SK-N-SH treated with all-trans-retinoic acid at 6 μM for 48 hours (cell line): ENCODE results near the gene ANTXR2.

Experiments
- ATAC-seq: fragments of 200-7000 bp; cut with Tn5 transposase; 3 replicates; pipeline ENCODE4 v1.9.1; 2020; ENCODE audit warnings: mild to moderate bottlenecking, moderate library complexity
- ARNTL ChIP-seq: fragments of 450-650 bp; formaldehyde crosslinking; IDR thresholded peaks from 2 replicates; pipeline ENCODE4 v1.5.0; 2020; ENCODE audit warnings: low read depth, mild to moderate bottlenecking, moderate library complexity, borderline replicate concordance
- BACH2 ChIP-seq: fragments of 250-450 bp; sonication (Bioruptor Pico); IDR thresholded peaks from 2 replicates; pipeline ENCODE4 v1.9.0; 2021; ENCODE audit warnings: mild to moderate bottlenecking, borderline replicate concordance
- CSDC2 ChIP-seq: fragments of 250-450 bp; sonication (Bioruptor Pico); IDR thresholded peaks from 2 replicates; pipeline ENCODE4 v1.5.0; 2020; ENCODE audit warnings: mild to moderate bottlenecking, moderate library complexity
- ESRRG ChIP-seq: fragments of 250-450 bp; sonication (Bioruptor Pico); IDR thresholded peaks from 2 replicates; pipeline ENCODE4 v1.6.1; 2021; ENCODE audit warnings: mild to moderate bottlenecking
- GLIS3 ChIP-seq: fragments of 250-450 bp; sonication (Bioruptor Pico); IDR thresholded peaks from 2 replicates; pipeline ENCODE4 v1.5.0; 2020; ENCODE audit warnings: mild to moderate bottlenecking, moderate library complexity
- ISL1 ChIP-seq: fragments of 250-450 bp; sonication (Bioruptor Pico); IDR thresholded peaks from 2 replicates; pipeline ENCODE4 v2.1.2; 2022; ENCODE audit warnings: mild to moderate bottlenecking, moderate library complexity
- OSR1 ChIP-seq: fragments of 250-450 bp; sonication (Bioruptor Pico); IDR thresholded peaks from 2 replicates; pipeline ENCODE4 v1.8.0; 2022; ENCODE audit warnings: moderate library complexity, mild to moderate bottlenecking, inconsistent platforms
- PATZ1 ChIP-seq: fragments of 250-450 bp; sonication (Bioruptor Pico); IDR thresholded peaks from 2 replicates; pipeline ENCODE4 v1.8.0; 2020; ENCODE audit warnings: mild to moderate bottlenecking, moderate library complexity, borderline replicate concordance
- PPARA ChIP-seq: fragments of 250-450 bp; sonication (Bioruptor Pico); IDR thresholded peaks from 2 replicates; pipeline ENCODE4 v1.5.0; 2020; ENCODE audit warnings: mild to moderate bottlenecking, borderline replicate concordance
- RARB ChIP-seq: fragments of 250-450 bp; sonication (Bioruptor Pico); IDR thresholded peaks from 2 replicates; pipeline ENCODE4 v1.8.0; 2021; ENCODE audit warnings: mild to moderate bottlenecking, moderate library complexity
- SNAI2 ChIP-seq: fragments of 250-450 bp; sonication (Bioruptor Pico); IDR thresholded peaks from 2 replicates; pipeline ENCODE4 v1.5.0; 2020; ENCODE audit warnings: mild to moderate bottlenecking, moderate library complexity
- TCF4 ChIP-seq: fragments of 250-450 bp; sonication (Bioruptor Pico); IDR thresholded peaks from 2 replicates; pipeline ENCODE4 v1.8.0; 2021; ENCODE audit warnings: mild to moderate bottlenecking, moderate library complexity, borderline replicate concordance
- TOX ChIP-seq: fragments of 250-450 bp; sonication (Bioruptor Pico); IDR thresholded peaks from 2 replicates; pipeline ENCODE4 v1.8.0; 2021; ENCODE audit warnings: mild to moderate bottlenecking, moderate library complexity, borderline replicate concordance
- ZC3H10 ChIP-seq: fragments of 250-450 bp; sonication (Bioruptor Pico); IDR thresholded peaks from 2 replicates; pipeline ENCODE4 v1.5.1; 2021; ENCODE audit warnings: mild to moderate bottlenecking, moderate library complexity
- ZFP3 ChIP-seq: fragments of 250-450 bp; sonication (Bioruptor Pico); IDR thresholded peaks from 2 replicates; pipeline ENCODE4 v1.5.0; 2020; ENCODE audit warnings: mild to moderate bottlenecking, moderate library complexity
- ZFP30 ChIP-seq: fragments of 450-650 bp; formaldehyde crosslinking; IDR thresholded peaks from 2 replicates; pipeline ENCODE4 v1.5.0; 2022; ENCODE audit warnings: mild to moderate bottlenecking, moderate library complexity
- ZNF565 ChIP-seq: fragments of 450-650 bp; formaldehyde crosslinking; conservative IDR thresholded peaks from 2 replicates; pipeline ENCODE4 v1.5.0; 2020; ENCODE audit warnings: low read depth, mild to moderate bottlenecking, moderate library complexity
- ZNF8 ChIP-seq: fragments of 450-650 bp; formaldehyde crosslinking; IDR thresholded peaks from 2 replicates; pipeline ENCODE4 v1.5.0; 2020; ENCODE audit warnings: mild to moderate bottlenecking, moderate library complexity
- TF ChIP-seq, protein P1 (sequence below): fragments of 250-450 bp; sonication (Bioruptor Pico); IDR thresholded peaks from 2 replicates; pipeline ENCODE4 v1.5.1; 2021; ENCODE audit warnings: mild to moderate bottlenecking, moderate library complexity
- TF ChIP-seq, protein P2 (sequence below): fragments of 250-450 bp; sonication (Bioruptor Pico); IDR thresholded peaks from 2 replicates; pipeline ENCODE4 v1.5.1; 2020; ENCODE audit warnings: low read depth, mild to moderate bottlenecking, moderate library complexity
- TF ChIP-seq, protein P3 (sequence below): fragments of 250-450 bp; sonication (Bioruptor Pico); IDR thresholded peaks from 2 replicates; pipeline ENCODE4 v1.5.0; 2020; ENCODE audit warnings: mild to moderate bottlenecking, moderate library complexity

ANTXR2 gene

GRCh38 chr4:80037864-80038263 is 35.2 kb downstream of the ANTXR2 start (continued):
- TF ChIP-seq, protein P1, sequence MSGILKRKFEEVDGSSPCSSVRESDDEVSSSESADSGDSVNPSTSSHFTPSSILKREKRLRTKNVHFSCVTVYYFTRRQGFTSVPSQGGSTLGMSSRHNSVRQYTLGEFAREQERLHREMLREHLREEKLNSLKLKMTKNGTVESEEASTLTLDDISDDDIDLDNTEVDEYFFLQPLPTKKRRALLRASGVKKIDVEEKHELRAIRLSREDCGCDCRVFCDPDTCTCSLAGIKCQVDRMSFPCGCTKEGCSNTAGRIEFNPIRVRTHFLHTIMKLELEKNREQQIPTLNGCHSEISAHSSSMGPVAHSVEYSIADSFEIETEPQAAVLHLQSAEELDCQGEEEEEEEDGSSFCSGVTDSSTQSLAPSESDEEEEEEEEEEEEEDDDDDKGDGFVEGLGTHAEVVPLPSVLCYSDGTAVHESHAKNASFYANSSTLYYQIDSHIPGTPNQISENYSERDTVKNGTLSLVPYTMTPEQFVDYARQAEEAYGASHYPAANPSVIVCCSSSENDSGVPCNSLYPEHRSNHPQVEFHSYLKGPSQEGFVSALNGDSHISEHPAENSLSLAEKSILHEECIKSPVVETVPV (CRISPR knock-in tag): peak; percentile 56; the same call in 1 of the 2 replicates
- TF ChIP-seq, protein P2, sequence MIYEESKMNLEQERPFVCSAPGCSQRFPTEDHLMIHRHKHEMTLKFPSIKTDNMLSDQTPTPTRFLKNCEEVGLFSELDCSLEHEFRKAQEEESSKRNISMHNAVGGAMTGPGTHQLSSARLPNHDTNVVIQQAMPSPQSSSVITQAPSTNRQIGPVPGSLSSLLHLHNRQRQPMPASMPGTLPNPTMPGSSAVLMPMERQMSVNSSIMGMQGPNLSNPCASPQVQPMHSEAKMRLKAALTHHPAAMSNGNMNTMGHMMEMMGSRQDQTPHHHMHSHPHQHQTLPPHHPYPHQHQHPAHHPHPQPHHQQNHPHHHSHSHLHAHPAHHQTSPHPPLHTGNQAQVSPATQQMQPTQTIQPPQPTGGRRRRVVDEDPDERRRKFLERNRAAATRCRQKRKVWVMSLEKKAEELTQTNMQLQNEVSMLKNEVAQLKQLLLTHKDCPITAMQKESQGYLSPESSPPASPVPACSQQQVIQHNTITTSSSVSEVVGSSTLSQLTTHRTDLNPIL (CRISPR knock-in tag): 0 out of 2 replicates have a peak, but pooled peaks have one; percentile 14
- TF ChIP-seq TCF4 (CRISPR knock-in tag): peak; percentile 90

GRCh38 chr4:80036949-80037685 is 35.9 kb downstream of the ANTXR2 start:
- ATAC-seq: peak; percentile 94
- TF ChIP-seq ISL1 (CRISPR knock-in tag): peak; percentile 95
- TF ChIP-seq TCF4 (CRISPR knock-in tag): peak; percentile 51
- TF ChIP-seq GLIS3 (CRISPR knock-in tag): no peak
- peak; percentile 39; the same call in 1 of the 2 replicates for TF ChIP-seq RARB (CRISPR knock-in tag)
- no peak for TF ChIP-seq ZNF565
- peak; percentile 67 for TF ChIP-seq TOX (CRISPR knock-in tag)
- TF ChIP-seq ZC3H10: peak; percentile 75; the same call in 1 of the 2 replicates
- TF ChIP-seq, protein P1 (CRISPR knock-in tag): no peak
- TF ChIP-seq, protein P2 (CRISPR knock-in tag): peak; percentile 57; the same call in 1 of the 2 replicates

GRCh38 chr4:80036306-80036705 is 36.7 kb downstream of the ANTXR2 start:
- TF ChIP-seq ESRRG (CRISPR knock-in tag): no peak
- no peak for ATAC-seq

DNA sequence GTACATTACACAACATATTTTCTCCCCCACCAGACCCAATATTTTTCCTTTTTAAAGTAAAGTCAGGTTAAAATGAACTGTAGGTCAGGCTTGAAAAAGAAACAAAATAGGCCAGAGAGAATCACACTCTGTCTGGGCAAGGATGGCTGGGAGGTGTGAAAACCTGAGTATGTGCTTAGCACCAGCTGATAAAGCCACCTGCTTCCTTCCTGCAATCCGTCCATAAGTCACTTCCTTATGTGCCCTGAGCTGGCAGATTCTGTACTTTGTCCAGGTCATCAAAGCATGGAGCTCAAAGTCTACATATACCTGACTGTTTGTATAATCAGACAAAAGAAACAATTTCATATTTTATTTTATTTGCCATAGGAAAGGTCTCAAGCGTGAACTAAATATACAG is 37.7 kb downstream of the ANTXR2 start:
- no peak for ATAC-seq
- TF ChIP-seq ZC3H10 (no peak), ESRRG (CRISPR knock-in tag) (no peak), CSDC2 (no peak), ZNF565 (no peak)

DNA sequence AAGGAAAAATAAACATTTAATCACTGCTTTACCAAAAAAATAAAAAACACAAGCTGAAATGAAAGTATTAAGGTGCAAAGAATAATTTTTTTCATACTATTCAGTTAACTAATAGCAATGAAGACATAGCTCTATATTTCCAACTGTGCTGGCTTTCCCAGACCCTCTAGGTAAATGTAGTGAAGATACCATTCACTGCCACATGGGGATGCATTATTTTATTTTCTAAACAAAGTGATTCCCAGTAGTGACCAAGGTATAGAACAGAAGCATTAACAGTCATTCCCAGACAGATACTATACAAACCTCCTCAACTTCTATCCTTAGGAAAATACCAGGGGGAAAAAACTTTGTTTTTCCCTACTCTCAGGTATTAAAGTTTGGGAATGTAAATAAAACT is 39.4 kb downstream of the ANTXR2 start:
- peak; percentile 18; the same call in 1 of the 3 replicates for ATAC-seq
- no peak for TF ChIP-seq RARB (CRISPR knock-in tag)
- no peak for TF ChIP-seq ISL1 (CRISPR knock-in tag)
- TF ChIP-seq ZFP3 (CRISPR knock-in tag): no peak
- TF ChIP-seq ZFP30 (CRISPR knock-in tag): no peak
- no peak for TF ChIP-seq OSR1 (CRISPR knock-in tag)
- no peak for TF ChIP-seq PPARA (CRISPR knock-in tag)
- TF ChIP-seq, protein P2 (CRISPR knock-in tag): no peak
- TF ChIP-seq BACH2 (CRISPR knock-in tag): no peak
- TF ChIP-seq, protein P3, sequence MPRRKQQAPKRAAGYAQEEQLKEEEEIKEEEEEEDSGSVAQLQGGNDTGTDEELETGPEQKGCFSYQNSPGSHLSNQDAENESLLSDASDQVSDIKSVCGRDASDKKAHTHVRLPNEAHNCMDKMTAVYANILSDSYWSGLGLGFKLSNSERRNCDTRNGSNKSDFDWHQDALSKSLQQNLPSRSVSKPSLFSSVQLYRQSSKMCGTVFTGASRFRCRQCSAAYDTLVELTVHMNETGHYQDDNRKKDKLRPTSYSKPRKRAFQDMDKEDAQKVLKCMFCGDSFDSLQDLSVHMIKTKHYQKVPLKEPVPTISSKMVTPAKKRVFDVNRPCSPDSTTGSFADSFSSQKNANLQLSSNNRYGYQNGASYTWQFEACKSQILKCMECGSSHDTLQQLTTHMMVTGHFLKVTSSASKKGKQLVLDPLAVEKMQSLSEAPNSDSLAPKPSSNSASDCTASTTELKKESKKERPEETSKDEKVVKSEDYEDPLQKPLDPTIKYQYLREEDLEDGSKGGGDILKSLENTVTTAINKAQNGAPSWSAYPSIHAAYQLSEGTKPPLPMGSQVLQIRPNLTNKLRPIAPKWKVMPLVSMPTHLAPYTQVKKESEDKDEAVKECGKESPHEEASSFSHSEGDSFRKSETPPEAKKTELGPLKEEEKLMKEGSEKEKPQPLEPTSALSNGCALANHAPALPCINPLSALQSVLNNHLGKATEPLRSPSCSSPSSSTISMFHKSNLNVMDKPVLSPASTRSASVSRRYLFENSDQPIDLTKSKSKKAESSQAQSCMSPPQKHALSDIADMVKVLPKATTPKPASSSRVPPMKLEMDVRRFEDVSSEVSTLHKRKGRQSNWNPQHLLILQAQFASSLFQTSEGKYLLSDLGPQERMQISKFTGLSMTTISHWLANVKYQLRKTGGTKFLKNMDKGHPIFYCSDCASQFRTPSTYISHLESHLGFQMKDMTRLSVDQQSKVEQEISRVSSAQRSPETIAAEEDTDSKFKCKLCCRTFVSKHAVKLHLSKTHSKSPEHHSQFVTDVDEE: no peak
- TF ChIP-seq ZNF8 (CRISPR knock-in tag): no peak
- TF ChIP-seq ARNTL (CRISPR knock-in tag): no peak
- no peak for TF ChIP-seq TOX (CRISPR knock-in tag)
- TF ChIP-seq CSDC2: no peak
- TF ChIP-seq SNAI2 (CRISPR knock-in tag): no peak
- TF ChIP-seq PATZ1 (CRISPR knock-in tag): no peak
